Osteocyte (in vitro differentiated cells): ENCODE results near the gene NR2C1. TPM values are rescaled to one million over a fixed set of nuclear protein-coding genes. Genes with fewer than 3 reads are reported as not detected.
"Not testable (repeated sequence)": the region's sequence is repeated elsewhere in the genome, so short reads cannot be mapped to it uniquely, and the experiment has no call there.

Experiments used
- DNase-seq: peaks from one replicate; pipeline ENCODE4 v3.0.0; 2021; ENCODE audit warnings: mixed read lengths; ENCODE audit not compliant: unreplicated experiment; ENCODE audit errors: extremely low spot score
- H3K27ac Mint-ChIP-seq: one replicate; pipeline ENCODE4 v1.8.0; 2021; ENCODE audit warnings: mild to moderate bottlenecking, mixed read lengths; ENCODE audit not compliant: unreplicated experiment
- H3K27me3 Mint-ChIP-seq: one replicate; pipeline ENCODE4 v1.8.0; 2021; ENCODE audit warnings: mixed read lengths; ENCODE audit not compliant: unreplicated experiment
- H3K36me3 Mint-ChIP-seq: one replicate; pipeline ENCODE4 v1.8.0; 2021; ENCODE audit warnings: mixed read lengths; ENCODE audit not compliant: unreplicated experiment
- H3K4me1 Mint-ChIP-seq: one replicate; pipeline ENCODE4 v1.8.0; 2021; ENCODE audit warnings: mixed read lengths; ENCODE audit not compliant: unreplicated experiment
- H3K4me3 Mint-ChIP-seq: one replicate; pipeline ENCODE4 v1.8.0; 2021; ENCODE audit warnings: mild to moderate bottlenecking, moderate library complexity, mixed read lengths; ENCODE audit not compliant: unreplicated experiment
- H3K9me3 Mint-ChIP-seq: one replicate; pipeline ENCODE4 v1.8.0; 2021; ENCODE audit warnings: mixed read lengths; ENCODE audit not compliant: unreplicated experiment
- total RNA-seq: library from RNA; stranded (reverse); gene quantifications from 2 replicates; pipeline ENCODE4 v1.2.1, GENCODE V29; 2021
- TF ChIP-seq, protein P1 (sequence below): fragments of 200-600 bp; sonication (generic); IDR thresholded peaks from 2 replicates; pipeline ENCODE4 v1.5.0; 2021; ENCODE audit warnings: antibody characterized with exemption, mild to moderate bottlenecking, moderate library complexity

The NR2C1 gene
- total RNA-seq, 1 donor from 2014 or later, result 50.0 TPM

GRCh38 chr12:95104919-95105452 is 31.6 kb upstream of the NR2C1 start:
- H3K9me3 Mint-ChIP-seq, result no peaks in the 10 kb centered on the region
- TF ChIP-seq, protein P1, sequence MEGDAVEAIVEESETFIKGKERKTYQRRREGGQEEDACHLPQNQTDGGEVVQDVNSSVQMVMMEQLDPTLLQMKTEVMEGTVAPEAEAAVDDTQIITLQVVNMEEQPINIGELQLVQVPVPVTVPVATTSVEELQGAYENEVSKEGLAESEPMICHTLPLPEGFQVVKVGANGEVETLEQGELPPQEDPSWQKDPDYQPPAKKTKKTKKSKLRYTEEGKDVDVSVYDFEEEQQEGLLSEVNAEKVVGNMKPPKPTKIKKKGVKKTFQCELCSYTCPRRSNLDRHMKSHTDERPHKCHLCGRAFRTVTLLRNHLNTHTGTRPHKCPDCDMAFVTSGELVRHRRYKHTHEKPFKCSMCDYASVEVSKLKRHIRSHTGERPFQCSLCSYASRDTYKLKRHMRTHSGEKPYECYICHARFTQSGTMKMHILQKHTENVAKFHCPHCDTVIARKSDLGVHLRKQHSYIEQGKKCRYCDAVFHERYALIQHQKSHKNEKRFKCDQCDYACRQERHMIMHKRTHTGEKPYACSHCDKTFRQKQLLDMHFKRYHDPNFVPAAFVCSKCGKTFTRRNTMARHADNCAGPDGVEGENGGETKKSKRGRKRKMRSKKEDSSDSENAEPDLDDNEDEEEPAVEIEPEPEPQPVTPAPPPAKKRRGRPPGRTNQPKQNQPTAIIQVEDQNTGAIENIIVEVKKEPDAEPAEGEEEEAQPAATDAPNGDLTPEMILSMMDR, result no peak
- H3K4me1 Mint-ChIP-seq, result peaks cover 13% of the 10 kb centered on the region
- no peak overlapping the region for H3K4me3 Mint-ChIP-seq
- H3K36me3 Mint-ChIP-seq, result peaks cover 28% of the 10 kb centered on the region
- H3K27ac Mint-ChIP-seq, result no peak overlapping the region
- DNase-seq, result no peak
- H3K27me3 Mint-ChIP-seq, result no peaks in the 10 kb centered on the region

DNA sequence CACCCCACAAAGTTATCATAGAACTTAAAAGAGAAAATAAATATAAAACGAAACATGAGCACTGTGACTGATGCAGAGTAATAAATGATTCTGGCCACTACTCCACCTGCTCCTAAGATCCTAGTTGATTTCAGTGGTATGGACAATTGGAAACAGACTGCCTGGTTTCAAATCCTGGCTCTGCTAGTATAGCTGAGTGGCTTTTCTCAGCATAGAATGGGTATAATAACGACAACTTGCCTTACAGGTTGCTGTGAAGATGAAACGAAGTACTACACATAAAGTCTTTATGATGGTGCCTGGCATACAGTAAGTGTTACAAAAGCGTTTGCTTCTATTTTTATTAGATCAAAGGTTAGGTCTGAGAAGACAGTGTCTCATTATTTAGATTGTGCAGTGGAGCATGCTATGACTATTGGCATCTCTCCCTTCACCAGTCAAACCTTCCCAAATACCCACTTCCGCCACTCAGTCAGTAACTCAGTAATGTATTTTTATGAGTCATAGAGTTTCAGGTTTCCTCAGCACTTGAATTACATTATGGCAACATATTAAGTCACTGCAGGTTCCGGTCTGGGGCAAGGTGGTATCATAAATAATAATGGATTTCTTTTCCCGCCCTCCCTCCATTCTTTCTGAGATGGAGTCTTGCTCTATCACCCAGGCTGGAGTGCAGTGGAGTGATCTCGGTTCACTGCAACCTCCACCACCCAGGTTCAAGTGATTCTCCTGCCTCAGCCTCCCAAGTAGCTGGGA is 29.7 kb upstream of the NR2C1 start:
- Mint-ChIP-seq H3K4me3 (no peak overlapping the region), H3K9me3 (no peaks in the 10 kb centered on the region), H3K4me1 (peaks cover 18% of the 10 kb centered on the region), H3K36me3 (peaks cover 31% of the 10 kb centered on the region), H3K27ac (peak overlapping the region; percentile 61), H3K27me3 (no peaks in the 10 kb centered on the region)
- TF ChIP-seq, protein P1, result no peak
- no peak for DNase-seq

- not testable (repeated sequence) for H3K9me3 Mint-ChIP-seq, H3K27ac Mint-ChIP-seq, H3K4me3 Mint-ChIP-seq, H3K27me3 Mint-ChIP-seq, DNase-seq
- Mint-ChIP-seq H3K4me1 (peaks cover 21% of the 10 kb centered on the region), H3K36me3 (peaks cover 21% of the 10 kb centered on the region)
These were observed 28.5 kb upstream of the NR2C1 start for GRCh38 chr12:95101957-95102356.

- Mint-ChIP-seq H3K27me3 (no peaks in the 10 kb centered on the region), H3K4me3 (no peak overlapping the region), H3K36me3 (peaks cover 21% of the 10 kb centered on the region), H3K27ac (no peak overlapping the region), H3K9me3 (no peaks in the 10 kb centered on the region), H3K4me1 (peaks cover 24% of the 10 kb centered on the region)
- TF ChIP-seq, protein P1, result no peak
- no peak for DNase-seq
These were observed 27.1 kb upstream of the NR2C1 start for GRCh38 chr12:95100264-95101190.

GRCh38 chr12:95099270-95099790 is 25.9 kb upstream of the NR2C1 start:
- Mint-ChIP-seq H3K4me1 (peaks cover 24% of the 10 kb centered on the region), H3K36me3 (peaks cover 16% of the 10 kb centered on the region), H3K9me3 (no peaks in the 10 kb centered on the region), H3K27me3 (no peaks in the 10 kb centered on the region), H3K4me3 (no peak overlapping the region), H3K27ac (no peak overlapping the region)
- DNase-seq, result no peak
- TF ChIP-seq, protein P1, result no peak
